ENCODE measurements around the gene XPOT. TPM values are rescaled to one million over a fixed set of nuclear protein-coding genes. Genes with fewer than 3 reads are reported as not detected.

The XPOT gene
- total RNA-seq, 3 donors from 2014 or later: 18.3 to 43.5 (median 29.6) TPM

GRCh38 chr12:64461634-64462414 is 57.6 kb downstream of the XPOT start:
- TF ChIP-seq, protein P1, sequence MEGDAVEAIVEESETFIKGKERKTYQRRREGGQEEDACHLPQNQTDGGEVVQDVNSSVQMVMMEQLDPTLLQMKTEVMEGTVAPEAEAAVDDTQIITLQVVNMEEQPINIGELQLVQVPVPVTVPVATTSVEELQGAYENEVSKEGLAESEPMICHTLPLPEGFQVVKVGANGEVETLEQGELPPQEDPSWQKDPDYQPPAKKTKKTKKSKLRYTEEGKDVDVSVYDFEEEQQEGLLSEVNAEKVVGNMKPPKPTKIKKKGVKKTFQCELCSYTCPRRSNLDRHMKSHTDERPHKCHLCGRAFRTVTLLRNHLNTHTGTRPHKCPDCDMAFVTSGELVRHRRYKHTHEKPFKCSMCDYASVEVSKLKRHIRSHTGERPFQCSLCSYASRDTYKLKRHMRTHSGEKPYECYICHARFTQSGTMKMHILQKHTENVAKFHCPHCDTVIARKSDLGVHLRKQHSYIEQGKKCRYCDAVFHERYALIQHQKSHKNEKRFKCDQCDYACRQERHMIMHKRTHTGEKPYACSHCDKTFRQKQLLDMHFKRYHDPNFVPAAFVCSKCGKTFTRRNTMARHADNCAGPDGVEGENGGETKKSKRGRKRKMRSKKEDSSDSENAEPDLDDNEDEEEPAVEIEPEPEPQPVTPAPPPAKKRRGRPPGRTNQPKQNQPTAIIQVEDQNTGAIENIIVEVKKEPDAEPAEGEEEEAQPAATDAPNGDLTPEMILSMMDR (IDR thresholded peaks at IDR 0.05): no peak
- ATAC-seq: no peak
- no peaks in the 10 kb centered on the region for H3K36me3 ChIP-seq (ENCODE audit: low read depth)
- no peak overlapping the region for H3K4me3 ChIP-seq
- intact Hi-C loops (cut with DNase I, micrococcal nuclease): no loop called here
- DNase-seq: no peak
- no peaks in the 10 kb centered on the region for H3K9me3 ChIP-seq
- H3K4me1 ChIP-seq (ENCODE audit: low read depth): no peaks in the 10 kb centered on the region

DNA sequence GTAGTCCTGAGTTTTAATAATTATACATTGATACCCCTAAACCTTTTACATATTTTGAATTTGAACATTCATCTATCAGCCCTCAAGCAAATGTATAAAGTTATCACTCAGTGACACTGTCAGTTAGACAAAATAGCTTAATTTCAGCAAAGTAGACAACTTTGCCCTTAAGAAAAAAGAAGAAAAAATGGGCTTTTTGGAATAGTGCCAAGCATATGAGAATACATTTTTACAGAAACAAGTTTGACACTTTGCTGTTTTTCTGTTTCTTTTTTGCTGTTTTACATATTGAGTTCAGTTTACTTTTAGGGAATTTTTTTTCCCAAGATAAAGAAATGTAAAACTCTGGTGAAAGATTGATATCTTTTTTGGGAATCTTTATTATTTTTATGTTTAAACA is 62.0 kb downstream of the XPOT start:
- intact Hi-C loops (cut with DNase I, micrococcal nuclease): no loop called here
- no peak for DNase-seq
- Histone ChIP-seq H3K9me3 (no peaks in the 10 kb centered on the region), H3K4me1 (ENCODE audit: low read depth) (no peaks in the 10 kb centered on the region), H3K4me3 (no peak overlapping the region), H3K36me3 (ENCODE audit: low read depth) (no peaks in the 10 kb centered on the region)
- TF ChIP-seq, protein P1 (IDR thresholded peaks at IDR 0.05): no peak
- no peak for ATAC-seq

GRCh38 chr12:64468966-64469365 is 64.8 kb downstream of the XPOT start:
- TF ChIP-seq, protein P1 (IDR thresholded peaks at IDR 0.05): no peak
- ATAC-seq (no peak), DNase-seq (no peak)
- Histone ChIP-seq H3K4me1 (ENCODE audit: low read depth) (no peaks in the 10 kb centered on the region), H3K4me3 (no peak overlapping the region), H3K9me3 (no peaks in the 10 kb centered on the region), H3K36me3 (ENCODE audit: low read depth) (no peaks in the 10 kb centered on the region)
- intact Hi-C loops (cut with DNase I, micrococcal nuclease): no loop called here

DNA sequence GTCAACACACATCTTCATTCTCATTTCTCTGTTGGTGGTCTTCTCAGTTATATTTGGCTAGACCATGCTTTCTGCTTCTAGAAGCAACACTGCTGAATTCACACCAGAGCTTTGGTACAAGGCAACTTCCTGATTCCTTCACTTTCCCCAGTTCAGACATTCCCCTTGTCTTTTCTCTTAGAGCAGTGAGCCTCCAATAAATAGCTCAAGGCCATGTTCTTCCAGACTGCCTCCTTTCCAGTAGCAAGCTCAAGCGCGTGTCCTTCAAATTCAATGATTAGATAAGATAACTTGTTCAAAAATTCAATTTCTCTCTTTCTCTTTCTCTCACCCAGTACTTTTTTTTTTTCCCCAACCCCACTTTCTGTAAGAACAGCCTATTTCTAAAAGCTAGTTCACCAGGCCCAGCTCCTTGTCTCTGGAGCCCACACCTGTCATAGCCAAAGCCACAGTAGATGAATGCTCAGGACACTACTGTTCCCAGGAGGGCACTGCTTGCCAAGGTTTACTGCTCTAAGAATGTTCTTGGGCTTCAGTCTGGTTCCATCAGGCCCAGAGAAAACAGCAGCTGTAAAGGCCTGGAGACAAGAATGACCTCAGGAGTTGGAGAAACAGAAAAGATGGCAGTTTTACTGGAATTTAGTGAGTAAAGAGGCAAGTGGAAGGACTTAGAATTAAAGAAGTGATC is 65.4 kb downstream of the XPOT start:
- Histone ChIP-seq H3K4me3 (no peak overlapping the region), H3K9me3 (no peaks in the 10 kb centered on the region), H3K4me1 (ENCODE audit: low read depth) (no peaks in the 10 kb centered on the region), H3K36me3 (ENCODE audit: low read depth) (peaks cover 3% of the 10 kb centered on the region)
- ATAC-seq (no peak), DNase-seq (no peak)
- TF ChIP-seq, protein P1 (IDR thresholded peaks at IDR 0.05): no peak
- intact Hi-C loops (cut with DNase I, micrococcal nuclease): no loop called here

- intact Hi-C loops (cut with DNase I, micrococcal nuclease): no loop called here
- peaks cover 7% of the 10 kb centered on the region for H3K36me3 ChIP-seq (ENCODE audit: low read depth)
- H3K4me1 ChIP-seq (ENCODE audit: low read depth): no peaks in the 10 kb centered on the region
- TF ChIP-seq, protein P1 (IDR thresholded peaks at IDR 0.05): no peak
- ATAC-seq (no peak), DNase-seq (no peak)
- H3K9me3 ChIP-seq: no peaks in the 10 kb centered on the region
- no peak overlapping the region for H3K4me3 ChIP-seq
Observed at GRCh38 chr12:64470495-64470894, 66.3 kb downstream of the XPOT start.

All from mucosa of descending colon (tissue), 3 donors.